ENCODE measurements around the gene MARCKS.

MARCKS gene

GRCh38 chr6:113854531-113855499 lies 2.3 kb upstream of the MARCKS start:
- H3K36me3 ChIP-seq (ENCODE audit: control insufficient read depth, insufficient read depth, low read length), result no peaks in the 10 kb centered on the region
- H3K9ac ChIP-seq (ENCODE audit: low read length), result peak overlapping the region; percentile 78
- H3K9me3 ChIP-seq (ENCODE audit: control insufficient read depth, low read length), result no peaks in the 10 kb centered on the region
- H3K4me3 ChIP-seq (ENCODE audit: low read length), result peak overlapping the region; percentile 94
- H3K27me3 ChIP-seq (ENCODE audit: control insufficient read depth, insufficient read depth, low read length), result no peaks in the 10 kb centered on the region
- H3K4me1 ChIP-seq (ENCODE audit: control insufficient read depth, insufficient read depth, low read length), result no peaks in the 10 kb centered on the region

GRCh38 chr6:113855500-113856374 lies 1.4 kb upstream of the MARCKS start:
- H3K9me3 ChIP-seq (ENCODE audit: control insufficient read depth, low read length), result no peaks in the 10 kb centered on the region
- no peaks in the 10 kb centered on the region for H3K36me3 ChIP-seq (ENCODE audit: control insufficient read depth, insufficient read depth, low read length)
- H3K4me1 ChIP-seq (ENCODE audit: control insufficient read depth, insufficient read depth, low read length), result no peaks in the 10 kb centered on the region
- no peaks in the 10 kb centered on the region for H3K27me3 ChIP-seq (ENCODE audit: control insufficient read depth, insufficient read depth, low read length)
- peak overlapping the region; percentile 94 for H3K4me3 ChIP-seq (ENCODE audit: low read length)
- H3K9ac ChIP-seq (ENCODE audit: low read length), result peak overlapping the region; percentile 78

- Histone ChIP-seq H3K27me3 (ENCODE audit: control insufficient read depth, insufficient read depth, low read length) (no peaks in the 10 kb centered on the region), H3K4me3 (ENCODE audit: low read length) (peak overlapping the region; percentile 94), H3K9ac (ENCODE audit: low read length) (peak overlapping the region; percentile 78), H3K9me3 (ENCODE audit: control insufficient read depth, low read length) (no peaks in the 10 kb centered on the region), H3K4me1 (ENCODE audit: control insufficient read depth, insufficient read depth, low read length) (no peaks in the 10 kb centered on the region), H3K36me3 (ENCODE audit: control insufficient read depth, insufficient read depth, low read length) (no peaks in the 10 kb centered on the region)
These were observed 845 bp upstream of the MARCKS start for GRCh38 chr6:113856375-113856624.

- H3K27me3 ChIP-seq (ENCODE audit: control insufficient read depth, insufficient read depth, low read length), result no peaks in the 10 kb centered on the region
- H3K9me3 ChIP-seq (ENCODE audit: control insufficient read depth, low read length), result no peaks in the 10 kb centered on the region
- peak overlapping the region; percentile 94 for H3K4me3 ChIP-seq (ENCODE audit: low read length)
- H3K36me3 ChIP-seq (ENCODE audit: control insufficient read depth, insufficient read depth, low read length), result no peaks in the 10 kb centered on the region
- no peaks in the 10 kb centered on the region for H3K4me1 ChIP-seq (ENCODE audit: control insufficient read depth, insufficient read depth, low read length)
- H3K9ac ChIP-seq (ENCODE audit: low read length), result peak overlapping the region; percentile 100
These were observed 673 bp downstream of the MARCKS start for GRCh38 chr6:113857556-113858479.

GRCh38 chr6:113858480-113859348 lies 1.6 kb downstream of the MARCKS start:
- Histone ChIP-seq H3K4me3 (ENCODE audit: low read length) (peak overlapping the region; percentile 94), H3K9me3 (ENCODE audit: control insufficient read depth, low read length) (no peaks in the 10 kb centered on the region), H3K4me1 (ENCODE audit: control insufficient read depth, insufficient read depth, low read length) (no peaks in the 10 kb centered on the region), H3K9ac (ENCODE audit: low read length) (peak overlapping the region; percentile 100), H3K27me3 (ENCODE audit: control insufficient read depth, insufficient read depth, low read length) (no peaks in the 10 kb centered on the region), H3K36me3 (ENCODE audit: control insufficient read depth, insufficient read depth, low read length) (no peaks in the 10 kb centered on the region)

GRCh38 chr6:113859349-113860180 lies 2.4 kb downstream of the MARCKS start:
- H3K27me3 ChIP-seq (ENCODE audit: control insufficient read depth, insufficient read depth, low read length), result no peaks in the 10 kb centered on the region
- H3K4me3 ChIP-seq (ENCODE audit: low read length), result peak overlapping the region; percentile 94
- no peaks in the 10 kb centered on the region for H3K36me3 ChIP-seq (ENCODE audit: control insufficient read depth, insufficient read depth, low read length)
- peak overlapping the region; percentile 100 for H3K9ac ChIP-seq (ENCODE audit: low read length)
- no peaks in the 10 kb centered on the region for H3K4me1 ChIP-seq (ENCODE audit: control insufficient read depth, insufficient read depth, low read length)
- no peaks in the 10 kb centered on the region for H3K9me3 ChIP-seq (ENCODE audit: control insufficient read depth, low read length)

- H3K9me3 ChIP-seq (ENCODE audit: control insufficient read depth, low read length), result no peaks in the 10 kb centered on the region
- H3K36me3 ChIP-seq (ENCODE audit: control insufficient read depth, insufficient read depth, low read length), result no peaks in the 10 kb centered on the region
- H3K27me3 ChIP-seq (ENCODE audit: control insufficient read depth, insufficient read depth, low read length), result no peaks in the 10 kb centered on the region
- H3K4me3 ChIP-seq (ENCODE audit: low read length), result no peak overlapping the region
- H3K9ac ChIP-seq (ENCODE audit: low read length), result no peak overlapping the region
- H3K4me1 ChIP-seq (ENCODE audit: control insufficient read depth, insufficient read depth, low read length), result no peaks in the 10 kb centered on the region
These were observed 3.2 kb downstream of the MARCKS start for GRCh38 chr6:113860181-113860955.

- no peak overlapping the region for H3K4me3 ChIP-seq (ENCODE audit: low read length)
- H3K9me3 ChIP-seq (ENCODE audit: control insufficient read depth, low read length), result no peaks in the 10 kb centered on the region
- no peaks in the 10 kb centered on the region for H3K36me3 ChIP-seq (ENCODE audit: control insufficient read depth, insufficient read depth, low read length)
- H3K4me1 ChIP-seq (ENCODE audit: control insufficient read depth, insufficient read depth, low read length), result no peaks in the 10 kb centered on the region
- no peak overlapping the region for H3K9ac ChIP-seq (ENCODE audit: low read length)
- no peaks in the 10 kb centered on the region for H3K27me3 ChIP-seq (ENCODE audit: control insufficient read depth, insufficient read depth, low read length)
These were observed 5.0 kb downstream of the MARCKS start for GRCh38 chr6:113862112-113862511.

- H3K36me3 ChIP-seq (ENCODE audit: control insufficient read depth, insufficient read depth, low read length), result no peaks in the 10 kb centered on the region
- H3K4me1 ChIP-seq (ENCODE audit: control insufficient read depth, insufficient read depth, low read length), result no peaks in the 10 kb centered on the region
- no peak overlapping the region for H3K9ac ChIP-seq (ENCODE audit: low read length)
- no peaks in the 10 kb centered on the region for H3K27me3 ChIP-seq (ENCODE audit: control insufficient read depth, insufficient read depth, low read length)
- H3K9me3 ChIP-seq (ENCODE audit: control insufficient read depth, low read length), result no peaks in the 10 kb centered on the region
- H3K4me3 ChIP-seq (ENCODE audit: low read length), result no peak overlapping the region
These were observed 13.8 kb downstream of the MARCKS start for GRCh38 chr6:113870917-113871316.

GRCh38 chr6:113871975-113872374 lies 14.8 kb downstream of the MARCKS start:
- H3K27me3 ChIP-seq (ENCODE audit: control insufficient read depth, insufficient read depth, low read length), result no peaks in the 10 kb centered on the region
- no peaks in the 10 kb centered on the region for H3K9me3 ChIP-seq (ENCODE audit: control insufficient read depth, low read length)
- no peaks in the 10 kb centered on the region for H3K4me1 ChIP-seq (ENCODE audit: control insufficient read depth, insufficient read depth, low read length)
- no peaks in the 10 kb centered on the region for H3K36me3 ChIP-seq (ENCODE audit: control insufficient read depth, insufficient read depth, low read length)
- no peak overlapping the region for H3K4me3 ChIP-seq (ENCODE audit: low read length)
- H3K9ac ChIP-seq (ENCODE audit: low read length), result no peak overlapping the region
